Hepatocyte (in vitro differentiated cells): ENCODE measurements around the gene DLEC1. TPM values are rescaled to one million over a fixed set of nuclear protein-coding genes. Genes with fewer than 3 reads are reported as not detected.

Experiments
- DNase-seq: peaks from one replicate; pipeline ENCODE4 v3.0.0-alpha.2; 2016; ENCODE audit warnings: low spot score
- H2AFZ ChIP-seq: fragments of 200-600 bp; sonication (generic); 2 replicates; pipeline ENCODE4 v1.6.0; 2016; ENCODE audit warnings: antibody characterized with exemption, mild to moderate bottlenecking
- H3K27ac ChIP-seq: fragments of 200-600 bp; sonication (generic); 2 replicates; pipeline ENCODE4 v1.5.1; 2016; ENCODE audit warnings: mild to moderate bottlenecking
- H3K27me3 ChIP-seq: fragments of 200-600 bp; sonication (generic); 2 replicates; pipeline ENCODE4 v1.6.1; 2016
- H3K36me3 ChIP-seq: fragments of 200-600 bp; sonication (generic); replicated peaks from 2 replicates; pipeline ENCODE4 v1.5.1; 2016; ENCODE audit warnings: low read depth; ENCODE audit not compliant: insufficient read depth
- H3K4me1 ChIP-seq: fragments of 200-600 bp; sonication (generic); 2 replicates; pipeline ENCODE4 v1.5.1; 2016; ENCODE audit warnings: mild to moderate bottlenecking, moderate library complexity; ENCODE audit not compliant: insufficient read depth
- H3K4me2 ChIP-seq: fragments of 200-600 bp; sonication (generic); 2 replicates; pipeline ENCODE4 v1.6.0; 2016
- H3K4me3 ChIP-seq: fragments of 200-600 bp; sonication (generic); 2 replicates; pipeline ENCODE4 v1.5.1; 2016; ENCODE audit warnings: mild to moderate bottlenecking
- H3K79me2 ChIP-seq: fragments of 200-600 bp; sonication (generic); 2 replicates; pipeline ENCODE4 v1.6.0; 2017; ENCODE audit warnings: mild to moderate bottlenecking
- H3K9me2 ChIP-seq: fragments of 200-600 bp; sonication (generic); replicated peaks from 2 replicates; pipeline ENCODE4 v1.6.0; 2017; ENCODE audit warnings: mild to moderate bottlenecking; ENCODE audit not compliant: insufficient read depth
- H3K9me3 ChIP-seq: fragments of 200-600 bp; sonication (generic); 2 replicates; pipeline ENCODE4 v1.5.1; 2016; ENCODE audit warnings: low read depth, mild to moderate bottlenecking
- H4K20me1 ChIP-seq: fragments of 200-600 bp; sonication (generic); 2 replicates; pipeline ENCODE4 v1.6.0; 2016; ENCODE audit warnings: mild to moderate bottlenecking; ENCODE audit not compliant: insufficient read depth, poor library complexity, severe bottlenecking
- CTCF ChIP-seq: fragments of 200-600 bp; sonication (generic); IDR thresholded peaks from 2 replicates; pipeline ENCODE4 v1.5.1; 2016; ENCODE audit warnings: antibody characterized with exemption, mild to moderate bottlenecking; ENCODE audit not compliant: poor library complexity
- EZH2 ChIP-seq: fragments of 200-600 bp; sonication (generic); IDR thresholded peaks from 2 replicates; pipeline ENCODE4 v1.6.1; 2016; ENCODE audit warnings: antibody characterized with exemption, mild to moderate bottlenecking, borderline replicate concordance
- EZH2phosphoT487 ChIP-seq: fragments of 200-600 bp; sonication (generic); IDR thresholded peaks from one replicate; pipeline ENCODE4 v1.6.1; 2018; ENCODE audit warnings: antibody characterized with exemption, mild to moderate bottlenecking, low read depth, moderate library complexity; ENCODE audit not compliant: unreplicated experiment, severe bottlenecking
- WGBS: methylation state at CpG from one replicate; pipeline ENCODE4 v1.1.6; 2016; ENCODE audit warnings: low lambda C conversion rate; ENCODE audit errors: missing lambda C conversion rate; 5-methylcytosine and 5-hydroxymethylcytosine counted together
- polyA plus RNA-seq: library from polyadenylated mRNA; unstranded; fragments of >200 nt; fragmentation: Nextera tagmentation; extraction: Ambion mirVana; gene quantifications from 2 replicates; pipeline ENCODE4 v1.2.1, GENCODE V29; 2016
- total RNA-seq: library from RNA; depleted of rRNA; stranded (reverse); fragments of >200 nt; gene quantifications from 2 replicates; pipeline ENCODE4 v1.2.3, GENCODE V29; 2014

The DLEC1 gene
- total and polyA plus RNA-seq, 2 experiments from 2014 or later: 0.23 to 1.5 TPM

GRCh38 chr3:38115645-38116427 lies 76.8 kb downstream of the DLEC1 start:
- H3K27me3 ChIP-seq: no peaks in the 10 kb centered on the region
- no peak overlapping the region for H2AFZ ChIP-seq
- 88% methylated on average over 9 of the region's 9 CpGs for WGBS
- no peak overlapping the region for H3K4me3 ChIP-seq
- no peak overlapping the region for H3K4me2 ChIP-seq
- H3K9me3 ChIP-seq: no peaks in the 10 kb centered on the region
- no peaks in the 10 kb centered on the region for H3K9me2 ChIP-seq
- no peak overlapping the region for H3K27ac ChIP-seq
- H3K4me1 ChIP-seq: no peaks in the 10 kb centered on the region
- no peaks in the 10 kb centered on the region for H3K79me2 ChIP-seq
- no peak for DNase-seq
- H4K20me1 ChIP-seq: no peaks in the 10 kb centered on the region
- no peaks in the 10 kb centered on the region for H3K36me3 ChIP-seq
- TF ChIP-seq EZH2phosphoT487 (no peak), CTCF (no peak), EZH2 (no peak)

GRCh38 chr3:38116471-38117162 lies 77.6 kb downstream of the DLEC1 start:
- Histone ChIP-seq H3K36me3 (no peaks in the 10 kb centered on the region), H3K27ac (no peak overlapping the region), H3K27me3 (no peaks in the 10 kb centered on the region), H3K79me2 (no peaks in the 10 kb centered on the region), H3K4me3 (no peak overlapping the region), H4K20me1 (no peaks in the 10 kb centered on the region), H3K9me2 (no peaks in the 10 kb centered on the region), H3K4me2 (no peak overlapping the region), H3K4me1 (no peaks in the 10 kb centered on the region), H2AFZ (no peak overlapping the region), H3K9me3 (no peaks in the 10 kb centered on the region)
- WGBS: 90% methylated on average over 12 of the region's 12 CpGs
- TF ChIP-seq EZH2: no peak
- no peak for TF ChIP-seq CTCF
- TF ChIP-seq EZH2phosphoT487: no peak
- DNase-seq: no peak

- no peaks in the 10 kb centered on the region for H3K79me2 ChIP-seq
- no peak overlapping the region for H3K4me3 ChIP-seq
- TF ChIP-seq EZH2phosphoT487: no peak
- TF ChIP-seq EZH2: no peak
- no peak for TF ChIP-seq CTCF
- H3K27me3 ChIP-seq: no peaks in the 10 kb centered on the region
- no peaks in the 10 kb centered on the region for H3K36me3 ChIP-seq
- H3K4me2 ChIP-seq: no peak overlapping the region
- no peak overlapping the region for H3K27ac ChIP-seq
- no peak for DNase-seq
- no peak overlapping the region for H2AFZ ChIP-seq
- no peaks in the 10 kb centered on the region for H3K9me3 ChIP-seq
- no peaks in the 10 kb centered on the region for H3K9me2 ChIP-seq
- no peaks in the 10 kb centered on the region for H4K20me1 ChIP-seq
- WGBS: 90% methylated on average over 8 of the region's 10 CpGs
- H3K4me1 ChIP-seq: no peaks in the 10 kb centered on the region
Observed at GRCh38 chr3:38117163-38117716, 78.2 kb downstream of the DLEC1 start.
